Activated CD4-positive, CD25-positive, alpha-beta regulatory T cell treated with anti-CD3 and anti-CD28 coated beads, Interleukin-2, amount 50 U/mL, for 16 hours (primary cell): ENCODE data around the gene SORCS2.

Experiments
- DNase-seq: peaks from one replicate; pipeline ENCODE4 v3.0.0-alpha.2; 2020; ENCODE audit warnings: low read depth, low spot score

The SORCS2 gene

GRCh38 chr4:7470522-7471128, 278.3 kb downstream of the SORCS2 start:
- no peak for DNase-seq

GRCh38 chr4:7472442-7473013, 280.2 kb downstream of the SORCS2 start:
- DNase-seq: no peak

- DNase-seq: no peak
These were observed 280.7 kb downstream of the SORCS2 start for GRCh38 chr4:7473081-7473480.

- no peak for DNase-seq
These were observed 282.0 kb downstream of the SORCS2 start for GRCh38 chr4:7474320-7474719.

- no peak for DNase-seq
These were observed 282.9 kb downstream of the SORCS2 start for GRCh38 chr4:7475207-7475606.

- DNase-seq: no peak
These were observed 284.5 kb downstream of the SORCS2 start for GRCh38 chr4:7476820-7477219.

GRCh38 chr4:7477695-7478094, 285.4 kb downstream of the SORCS2 start:
- DNase-seq: no peak

- DNase-seq: no peak
These were observed 286.3 kb downstream of the SORCS2 start for GRCh38 chr4:7478665-7479064.

- DNase-seq: no peak
These were observed 288.1 kb downstream of the SORCS2 start for GRCh38 chr4:7480423-7480822.

GRCh38 chr4:7481227-7481626, 288.9 kb downstream of the SORCS2 start:
- no peak for DNase-seq

GRCh38 chr4:7485096-7485495, 292.8 kb downstream of the SORCS2 start:
- no peak for DNase-seq

- DNase-seq: no peak
These were observed 293.8 kb downstream of the SORCS2 start for GRCh38 chr4:7486101-7486500.

- DNase-seq: no peak
These were observed 295.2 kb downstream of the SORCS2 start for GRCh38 chr4:7487502-7487901.

- DNase-seq: no peak
These were observed 295.8 kb downstream of the SORCS2 start for GRCh38 chr4:7487998-7488671.

GRCh38 chr4:7491915-7492314, 299.6 kb downstream of the SORCS2 start:
- no peak for DNase-seq

- no peak for DNase-seq
These were observed 306.3 kb downstream of the SORCS2 start for GRCh38 chr4:7498446-7499200.

GRCh38 chr4:7499661-7500060, 307.3 kb downstream of the SORCS2 start:
- DNase-seq: no peak

- DNase-seq: no peak
These were observed 308.1 kb downstream of the SORCS2 start for GRCh38 chr4:7500404-7500803.

GRCh38 chr4:7501314-7501713, 309.0 kb downstream of the SORCS2 start:
- DNase-seq: no peak

GRCh38 chr4:7501873-7502272, 309.5 kb downstream of the SORCS2 start:
- no peak for DNase-seq

- no peak for DNase-seq
These were observed 311.4 kb downstream of the SORCS2 start for GRCh38 chr4:7503559-7504249.
